BJ (cell line): ENCODE results near the gene SLC25A46. TPM values are rescaled to one million over a fixed set of nuclear protein-coding genes. Genes with fewer than 3 reads are reported as not detected.
"Not testable (repeated sequence)": the region's sequence is repeated elsewhere in the genome, so short reads cannot be mapped to it uniquely, and the experiment has no call there.

Experiments
- CTCF ChIA-PET: fragments of 350-600 bp; formaldehyde crosslinking; extraction: SDS; loops from one replicate; lab custom pipeline; 2021; ENCODE audit warnings: antibody characterized with exemption, inconsistent platforms; lab: Yijun Ruan, JAX
- POLR2A ChIA-PET: fragments of 300-600 bp; sonication (Branson Sonifier 250); formaldehyde crosslinking; extraction: SDS; loops from one replicate; lab custom pipeline; 2021; ENCODE audit warnings: antibody characterized with exemption; lab: Charles Lee
- DNase-seq: peaks from one replicate; pipeline ENCODE4 v3.0.0-alpha.2; 2011; ENCODE audit warnings: low read depth
- H3K27me3 ChIP-seq: 2 replicates; pipeline ENCODE4 v1.6.0; 2011; ENCODE audit warnings: low read length; ENCODE audit not compliant: control insufficient read depth, insufficient read depth
- H3K36me3 ChIP-seq: 2 replicates; pipeline ENCODE4 v1.5.1; 2011; ENCODE audit warnings: low read length; ENCODE audit not compliant: control insufficient read depth, insufficient read depth
- H3K4me3 ChIP-seq: 2 replicates; pipeline ENCODE4 v1.5.1; 2011; ENCODE audit warnings: low read depth, mild to moderate bottlenecking, control low read depth, low read length
- CTCF ChIP-seq: IDR thresholded peaks from 2 replicates; pipeline ENCODE4 v1.5.1; 2011; ENCODE audit warnings: low read depth, mild to moderate bottlenecking, control low read depth, inconsistent platforms, low read length, moderate library complexity; ENCODE audit not compliant: insufficient read depth
- polyA minus RNA-seq: library from RNA; depleted of rRNA, polyadenylated mRNA; stranded (reverse); fragments of >200 nt; gene quantifications from 2 replicates; pipeline ENCODE4 v1.2.3, GENCODE V29; 2011; rRNA and poly(A)+ RNA removed
- polyA plus RNA-seq: library from polyadenylated mRNA; depleted of rRNA; stranded (reverse); fragments of >200 nt; gene quantifications from 2 replicates; pipeline ENCODE4 v1.2.3, GENCODE V29; 2011; rRNA removed

SLC25A46 gene
- polyA plus RNA-seq (17.5 and 33.8 TPM in 2 replicates), polyA minus RNA-seq (12.4 and 12.8 TPM in 2 replicates)

GRCh38 chr5:110738812-110739651, at the start of gene SLC25A46:
Gene SLC25A46, plus strand, starts transcription at chr5:110739007. Its CDS starts 113 bp downstream, at chr5:110739120.
- no peaks in the 10 kb centered on the region for H3K36me3 ChIP-seq
- peak; percentile 43 for DNase-seq
- no peak for TF ChIP-seq CTCF
- H3K27me3 ChIP-seq = no peaks in the 10 kb centered on the region
- ChIA-PET POLR2A (interaction anchor here (0.7 kb wide), 2 partner anchors 177 to 1005 kb away, joined by 3 read pairs; no protein-coding TSS in a partner anchor), CTCF (no interaction called here)
- H3K4me3 ChIP-seq = peak within 1 kb of the TSS; percentile 99

- CTCF ChIA-PET, POLR2A ChIA-PET, H3K27me3 ChIP-seq: not testable (repeated sequence)
Observed at GRCh38 chr5:110690587-110690986, 48.2 kb upstream of the SLC25A46 start.

GRCh38 chr5:110692669-110693068, 46.1 kb upstream of the SLC25A46 start:
- CTCF ChIA-PET = interaction anchor here (0.6 kb wide), 1 partner anchor 254 kb away, joined by 3 read pairs; no protein-coding TSS in a partner anchor
- POLR2A ChIA-PET = not testable (repeated sequence)

More at GRCh38 chr5:110690587-110690986, 48.2 kb upstream of the SLC25A46 start:
- H3K36me3 ChIP-seq, DNase-seq, H3K4me3 ChIP-seq: not testable (repeated sequence)

GRCh38 chr5:110702300-110702699, 36.5 kb upstream of the SLC25A46 start:
- CTCF ChIA-PET = no interaction called here
- no peak for TF ChIP-seq CTCF
- no peak for DNase-seq

More at GRCh38 chr5:110692669-110693068, 46.1 kb upstream of the SLC25A46 start:
- H3K4me3 ChIP-seq, H3K36me3 ChIP-seq, DNase-seq, H3K27me3 ChIP-seq: not testable (repeated sequence)

GRCh38 chr5:110702704-110703103, 36.1 kb upstream of the SLC25A46 start:
- DNase-seq = no peak
- Histone ChIP-seq H3K36me3 (no peaks in the 10 kb centered on the region), H3K4me3 (no peak overlapping the region), H3K27me3 (no peaks in the 10 kb centered on the region)
- POLR2A ChIA-PET = no interaction called here
- TF ChIP-seq CTCF = no peak
- CTCF ChIA-PET = no interaction called here

More at GRCh38 chr5:110702300-110702699, 36.5 kb upstream of the SLC25A46 start:
- Histone ChIP-seq H3K4me3 (no peak overlapping the region), H3K36me3 (no peaks in the 10 kb centered on the region), H3K27me3 (no peaks in the 10 kb centered on the region)
- POLR2A ChIA-PET = no interaction called here

GRCh38 chr5:110703481-110703880, 35.3 kb upstream of the SLC25A46 start:
- no peak for TF ChIP-seq CTCF
- POLR2A ChIA-PET = no interaction called here
- Histone ChIP-seq H3K4me3 (no peak overlapping the region), H3K27me3 (no peaks in the 10 kb centered on the region), H3K36me3 (no peaks in the 10 kb centered on the region)
- CTCF ChIA-PET = no interaction called here
- DNase-seq = no peak
